GM23338 (cell line): Measurements from ENCODE around the gene USP37. TPM values are rescaled to one million over a fixed set of nuclear protein-coding genes. Genes with fewer than 3 reads are reported as not detected.

Experiments
- ATAC-seq: fragments of 200-7000 bp; cut with Tn5 transposase; 3 replicates; pipeline ENCODE4 v1.9.1; 2020
- DNase-seq: peaks from one replicate; pipeline ENCODE4 v3.0.0-alpha.2; 2015; ENCODE audit warnings: low spot score
- H2AFZ ChIP-seq: fragments of 200-600 bp; sonication (generic); 2 replicates; pipeline ENCODE4 v1.8.0; 2016; ENCODE audit warnings: antibody characterized with exemption, mild to moderate bottlenecking, moderate library complexity
- H3F3A ChIP-seq: fragments of 200-600 bp; sonication (generic); replicated peaks from 2 replicates; pipeline ENCODE4 v1.8.0; 2017; ENCODE audit warnings: antibody characterized with exemption, mixed run types, low read depth
- H3K27ac ChIP-seq: fragments of 200-600 bp; sonication (generic); 2 replicates; pipeline ENCODE4 v1.6.1; 2016; ENCODE audit warnings: low read depth
- H3K27me3 ChIP-seq: fragments of 200-600 bp; sonication (generic); 2 replicates; pipeline ENCODE4 v1.8.0; 2016; ENCODE audit warnings: mild to moderate bottlenecking, mixed run types, moderate library complexity; ENCODE audit not compliant: insufficient read depth
- H3K36me3 ChIP-seq: fragments of 200-600 bp; sonication (generic); 2 replicates; pipeline ENCODE4 v1.8.0; 2016; ENCODE audit warnings: mild to moderate bottlenecking; ENCODE audit not compliant: insufficient read depth
- H3K4me1 ChIP-seq: fragments of 200-600 bp; sonication (generic); 2 replicates; pipeline ENCODE4 v1.8.0; 2016; ENCODE audit warnings: mild to moderate bottlenecking, moderate library complexity; ENCODE audit not compliant: insufficient read depth
- H3K4me2 ChIP-seq: fragments of 200-600 bp; sonication (generic); 2 replicates; pipeline ENCODE4 v1.7.1; 2017; ENCODE audit warnings: mixed run types
- H3K4me3 ChIP-seq: fragments of 200-600 bp; sonication (generic); 2 replicates; pipeline ENCODE4 v1.6.1; 2016; ENCODE audit warnings: mixed run types
- H3K79me2 ChIP-seq: fragments of 200-600 bp; sonication (generic); replicated peaks from 2 replicates; pipeline ENCODE4 v1.8.0; 2017; ENCODE audit warnings: mild to moderate bottlenecking; ENCODE audit not compliant: insufficient read depth
- H3K9me2 ChIP-seq: fragments of 200-600 bp; sonication (generic); 2 replicates; pipeline ENCODE4 v1.8.0; 2017; ENCODE audit not compliant: insufficient read depth
- H4K20me1 ChIP-seq: fragments of 200-600 bp; sonication (generic); replicated peaks from 2 replicates; pipeline ENCODE4 v1.8.0; 2017; ENCODE audit warnings: mild to moderate bottlenecking; ENCODE audit not compliant: insufficient read depth
- H3K27ac Mint-ChIP-seq: 2 replicates; pipeline ENCODE4 v1.8.0; 2020; ENCODE audit warnings: inconsistent platforms, mild to moderate bottlenecking, moderate library complexity, mixed read lengths
- H3K27me3 Mint-ChIP-seq: 3 replicates; pipeline ENCODE4 v1.8.0; 2022; ENCODE audit warnings: low read depth, mild to moderate bottlenecking, moderate library complexity, mixed read lengths, inconsistent platforms; ENCODE audit not compliant: insufficient read depth, poor library complexity
- H3K36me3 Mint-ChIP-seq: 3 replicates; pipeline ENCODE4 v1.8.0; 2021; ENCODE audit warnings: low read depth, mild to moderate bottlenecking, inconsistent platforms, moderate library complexity, mixed read lengths
- H3K4me1 Mint-ChIP-seq: 3 replicates; pipeline ENCODE4 v1.8.0; 2020; ENCODE audit warnings: mild to moderate bottlenecking, inconsistent platforms, mixed read lengths
- H3K4me3 Mint-ChIP-seq: 3 replicates; pipeline ENCODE4 v1.8.0; 2021; ENCODE audit warnings: moderate library complexity, mild to moderate bottlenecking, inconsistent platforms, mixed read lengths
- H3K9me3 Mint-ChIP-seq: 3 replicates; pipeline ENCODE4 v1.8.0; 2020; ENCODE audit warnings: moderate library complexity, mild to moderate bottlenecking, inconsistent platforms, mixed read lengths
- CREB1 ChIP-seq: fragments of 250-450 bp; sonication (Bioruptor Pico); IDR thresholded peaks from 2 replicates; pipeline ENCODE4 v1.5.0; 2020; ENCODE audit warnings: low read depth, mild to moderate bottlenecking, moderate library complexity
- ETS1 ChIP-seq: IDR thresholded peaks from 2 replicates; pipeline ENCODE4 v1.6.1; 2016; ENCODE audit warnings: antibody characterized with exemption
- EZH2 ChIP-seq: fragments of 200-600 bp; sonication (generic); IDR thresholded peaks from one replicate; pipeline ENCODE4 v1.8.0; 2017; ENCODE audit warnings: antibody characterized with exemption, mild to moderate bottlenecking, low read depth; ENCODE audit not compliant: unreplicated experiment
- EZH2phosphoT487 ChIP-seq: fragments of 200-600 bp; sonication (generic); IDR thresholded peaks from one replicate; pipeline ENCODE4 v1.8.1; 2018; ENCODE audit warnings: antibody characterized with exemption; ENCODE audit not compliant: unreplicated experiment
- POLR2AphosphoS5 ChIP-seq: IDR thresholded peaks from 2 replicates; pipeline ENCODE4 v1.6.1; 2016; ENCODE audit warnings: antibody characterized with exemption, low read depth
- STAT1 ChIP-seq: IDR thresholded peaks from one replicate; pipeline ENCODE4 v1.6.1; 2016; ENCODE audit warnings: antibody characterized with exemption; ENCODE audit not compliant: unreplicated experiment
- ZNF114 ChIP-seq: fragments of 250-450 bp; sonication (Bioruptor Pico); IDR thresholded peaks from 2 replicates; pipeline ENCODE4 v1.5.0; 2020; ENCODE audit warnings: mild to moderate bottlenecking, moderate library complexity
- ZNF331 ChIP-seq: fragments of 250-450 bp; sonication (Bioruptor Pico); IDR thresholded peaks from 2 replicates; pipeline ENCODE4 v1.5.0; 2020; ENCODE audit warnings: low read depth, mild to moderate bottlenecking, moderate library complexity
- ZNF462 ChIP-seq: fragments of 250-450 bp; sonication (Bioruptor Pico); IDR thresholded peaks from 2 replicates; pipeline ENCODE4 v1.5.0; 2020; ENCODE audit warnings: mild to moderate bottlenecking, moderate library complexity
- polyA plus RNA-seq: library from polyadenylated mRNA; unstranded; fragments of >200 nt; fragmentation: Nextera tagmentation; extraction: Ambion mirVana; gene quantifications from 2 replicates; pipeline ENCODE4 v1.2.1, GENCODE V29; 2016
- total RNA-seq: library from RNA; depleted of rRNA; stranded (reverse); fragments of >200 nt; shearing (Covaris generic); gene quantifications from 2 replicates; pipeline ENCODE4 v1.2.3, GENCODE V29; 2014

USP37 gene
- total and polyA plus RNA-seq, 2 experiments from 2014 or later = 8.2 to 21.0 TPM

DNA sequence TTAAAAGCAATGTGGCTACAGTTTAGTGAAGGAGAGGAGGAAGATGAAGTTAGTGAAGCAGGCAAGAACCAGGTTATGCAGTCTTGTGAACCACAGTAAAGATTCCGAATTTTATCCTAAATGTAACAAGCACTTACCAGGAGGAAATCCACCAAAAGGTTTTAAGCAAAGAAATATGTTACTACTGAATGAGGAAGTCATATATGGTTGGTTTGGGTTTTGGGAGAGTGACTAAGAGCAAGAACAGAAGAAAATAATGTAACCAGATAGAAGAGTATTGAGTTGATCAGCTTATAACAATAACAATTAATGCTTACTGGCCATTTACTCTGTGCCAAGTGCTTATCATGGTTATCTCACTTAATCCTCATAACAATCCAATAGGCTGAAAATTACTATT is 1.9 kb downstream of the USP37 start (continued):
- TF ChIP-seq ZNF462 = no peak
- no peak for TF ChIP-seq ZNF114 (CRISPR knock-in tag)
- TF ChIP-seq CREB1 (CRISPR knock-in tag) = no peak
- no peak for TF ChIP-seq STAT1
- no peak for TF ChIP-seq EZH2phosphoT487
- TF ChIP-seq EZH2 = no peak
- no peak for TF ChIP-seq POLR2AphosphoS5

DNA sequence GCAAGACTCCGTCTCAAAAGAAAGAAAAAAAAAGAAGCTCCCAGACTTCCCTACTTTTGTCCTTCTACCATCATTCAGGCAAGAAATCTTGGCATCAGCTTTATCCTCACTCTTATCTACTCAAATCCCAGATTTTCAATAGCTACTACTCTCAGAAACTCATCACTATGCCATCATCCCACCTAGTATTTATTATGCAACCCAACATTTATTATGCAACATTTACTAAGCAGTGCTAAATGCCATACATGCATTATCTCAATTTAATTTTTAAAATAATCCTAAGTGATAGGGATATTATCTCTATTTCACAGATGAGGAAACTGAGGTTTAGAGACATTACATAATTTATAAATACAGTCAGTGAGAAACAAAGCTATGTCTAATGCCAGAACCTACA is 4.1 kb downstream of the USP37 start:
- Mint-ChIP-seq H3K9me3 (no peaks in the 10 kb centered on the region; the same call in 2 of the 3 replicates), H3K4me1 (peaks cover 16% of the 10 kb centered on the region), H3K27me3 (peaks cover 8% of the 10 kb centered on the region), H3K4me3 (no peak overlapping the region), H3K36me3 (peaks cover 45% of the 10 kb centered on the region), H3K27ac (no peak overlapping the region)
- H3K4me3 ChIP-seq = no peak overlapping the region
- H3K79me2 ChIP-seq = peaks cover 68% of the 10 kb centered on the region
- no peak overlapping the region for H3K27ac ChIP-seq
- no peaks in the 10 kb centered on the region for H3K9me2 ChIP-seq
- H4K20me1 ChIP-seq = peaks cover 25% of the 10 kb centered on the region
- peaks cover 9% of the 10 kb centered on the region for H3K4me1 ChIP-seq
- H3K36me3 ChIP-seq = peaks cover 17% of the 10 kb centered on the region; the same call in 1 of the 2 replicates
- no peak for ATAC-seq
- H3K4me2 ChIP-seq = no peak overlapping the region
- H3F3A ChIP-seq = no peaks in the 10 kb centered on the region; the same call in 1 of the 2 replicates
- H2AFZ ChIP-seq = no peak overlapping the region
- no peak for DNase-seq
- no peaks in the 10 kb centered on the region for H3K27me3 ChIP-seq
- no peak for TF ChIP-seq ZNF462
- TF ChIP-seq ETS1 = no peak
- no peak for TF ChIP-seq ZNF331
- TF ChIP-seq CREB1 (CRISPR knock-in tag) = no peak
- TF ChIP-seq EZH2phosphoT487 = no peak
